Mesenchymal stem cell (in vitro differentiated cells and primary cell): ENCODE measurements around the gene SH2B3.

Source experiments
- DNase-seq: peaks from one replicate; pipeline ENCODE4 v3.0.0-alpha.2; 2013
- H2AFZ ChIP-seq: one replicate; pipeline ENCODE4 v1.6.1; 2013; ENCODE audit warnings: low read depth, mild to moderate bottlenecking, control low read depth, inconsistent platforms, low read length, moderate library complexity
- H2AK5ac ChIP-seq: 2 replicates; pipeline ENCODE4 v1.6.1; 2013; ENCODE audit warnings: low read length, moderate library complexity, mild to moderate bottlenecking, inconsistent platforms; ENCODE audit not compliant: severe bottlenecking
- H2BK120ac ChIP-seq: one replicate; pipeline ENCODE4 v1.6.1; 2013; ENCODE audit warnings: low read depth, mild to moderate bottlenecking, inconsistent platforms, low read length, moderate library complexity
- H2BK12ac ChIP-seq, 2 experiments: one replicate each; pipeline ENCODE4 v1.6.1; 2013; ENCODE audit warnings: inconsistent platforms in 2 of 2, low read length in 2 of 2, mild to moderate bottlenecking in 2 of 2, moderate library complexity in 2 of 2, control low read depth in 1 of 2
- H2BK15ac ChIP-seq: one replicate; pipeline ENCODE4 v1.6.1; 2013; ENCODE audit warnings: mild to moderate bottlenecking, low read depth, inconsistent platforms; ENCODE audit not compliant: poor library complexity, severe bottlenecking
- H2BK5ac ChIP-seq: 2 replicates; pipeline ENCODE4 v1.6.1; 2013; ENCODE audit warnings: low read depth, mild to moderate bottlenecking, low read length, control low read depth, inconsistent platforms; ENCODE audit not compliant: poor library complexity, severe bottlenecking
- H3K14ac ChIP-seq, 2 experiments: one replicate each; pipeline ENCODE4 v1.6.1; 2013; ENCODE audit warnings: inconsistent platforms in 2 of 2, low read length in 2 of 2, control low read depth in 1 of 2, mild to moderate bottlenecking in 1 of 2, moderate library complexity in 1 of 2
- H3K18ac ChIP-seq, 2 experiments: one replicate each; pipeline ENCODE4 v1.6.1; 2013; ENCODE audit warnings: inconsistent platforms in 2 of 2, low read length in 2 of 2, control low read depth in 1 of 2, low read depth in 1 of 2, mild to moderate bottlenecking in 1 of 2
- H3K23ac ChIP-seq, 2 experiments: one replicate each; pipeline ENCODE4 v1.6.1; 2013; ENCODE audit warnings: inconsistent platforms in 2 of 2, low read length in 2 of 2, mild to moderate bottlenecking in 2 of 2, moderate library complexity in 2 of 2, control low read depth in 1 of 2
- H3K27ac ChIP-seq: 2 replicates; pipeline ENCODE4 v1.5.1; 2013; ENCODE audit warnings: mild to moderate bottlenecking, moderate library complexity, low read length, control low read depth, inconsistent platforms; ENCODE audit not compliant: poor library complexity, severe bottlenecking
- H3K27me3 ChIP-seq, 2 experiments: 2 replicates each; pipeline versions ENCODE4 v1.6.1 to v1.7.0; 2013; ENCODE audit warnings: low read length in 2 of 2, mild to moderate bottlenecking in 2 of 2, moderate library complexity in 2 of 2, control low read depth in 1 of 2, inconsistent platforms in 1 of 2; ENCODE audit not compliant: control insufficient read depth in 1 of 2, insufficient read depth in 1 of 2
- H3K36me3 ChIP-seq, 2 experiments: 2 replicates each; pipeline versions ENCODE4 v1.6.1 to v1.7.0; 2013; ENCODE audit warnings: low read length in 2 of 2, control low read depth in 1 of 2, inconsistent platforms in 1 of 2, low read depth in 1 of 2, mild to moderate bottlenecking in 1 of 2; ENCODE audit not compliant: insufficient read depth in 2 of 2, control insufficient read depth in 1 of 2
- H3K4ac ChIP-seq, 2 experiments: one replicate each; pipeline ENCODE4 v1.6.1; 2013; ENCODE audit warnings: inconsistent platforms in 2 of 2, low read length in 2 of 2, mild to moderate bottlenecking in 2 of 2, moderate library complexity in 2 of 2, control low read depth in 1 of 2, low read depth in 1 of 2
- H3K4me1 ChIP-seq: 2 replicates; pipeline ENCODE4 v1.6.1; 2013; ENCODE audit warnings: low read depth, low read length, control low read depth; ENCODE audit not compliant: control insufficient read depth, insufficient read depth
- H3K4me2 ChIP-seq: 2 replicates; pipeline ENCODE4 v1.6.1; 2013; ENCODE audit warnings: low read length, mild to moderate bottlenecking, inconsistent platforms; ENCODE audit not compliant: poor library complexity, severe bottlenecking
- H3K4me3 ChIP-seq, 2 experiments: 2 replicates each; pipeline versions ENCODE4 v1.5.1 to v1.7.0; 2013; ENCODE audit warnings: low read length in 2 of 2, mild to moderate bottlenecking in 2 of 2, control low read depth in 1 of 2, low read depth in 1 of 2; ENCODE audit not compliant: insufficient read depth in 1 of 2
- H3K79me1 ChIP-seq: replicated peaks from 2 replicates; pipeline ENCODE4 v1.6.1; 2013; ENCODE audit warnings: mild to moderate bottlenecking, control low read depth, low read length, inconsistent platforms; ENCODE audit not compliant: poor library complexity, severe bottlenecking
- H3K9ac ChIP-seq: 2 replicates; pipeline ENCODE4 v1.7.0; 2013; ENCODE audit warnings: mild to moderate bottlenecking, low read length, moderate library complexity
- H3K9me3 ChIP-seq: 2 replicates; pipeline ENCODE4 v1.7.0; 2013; ENCODE audit warnings: mild to moderate bottlenecking, low read length; ENCODE audit not compliant: control insufficient read depth
- H4K8ac ChIP-seq: one replicate; pipeline ENCODE4 v1.6.1; 2013; ENCODE audit warnings: inconsistent platforms, mild to moderate bottlenecking, low read length, moderate library complexity
- H4K91ac ChIP-seq: one replicate; pipeline ENCODE4 v1.6.1; 2013; ENCODE audit warnings: mild to moderate bottlenecking, low read length, inconsistent platforms
- WGBS: methylation state at CpG from one replicate; pipeline ENCODE4 v1.1.7; 2013; ENCODE audit warnings: mixed read lengths; 5-methylcytosine and 5-hydroxymethylcytosine counted together

The SH2B3 gene

DNA sequence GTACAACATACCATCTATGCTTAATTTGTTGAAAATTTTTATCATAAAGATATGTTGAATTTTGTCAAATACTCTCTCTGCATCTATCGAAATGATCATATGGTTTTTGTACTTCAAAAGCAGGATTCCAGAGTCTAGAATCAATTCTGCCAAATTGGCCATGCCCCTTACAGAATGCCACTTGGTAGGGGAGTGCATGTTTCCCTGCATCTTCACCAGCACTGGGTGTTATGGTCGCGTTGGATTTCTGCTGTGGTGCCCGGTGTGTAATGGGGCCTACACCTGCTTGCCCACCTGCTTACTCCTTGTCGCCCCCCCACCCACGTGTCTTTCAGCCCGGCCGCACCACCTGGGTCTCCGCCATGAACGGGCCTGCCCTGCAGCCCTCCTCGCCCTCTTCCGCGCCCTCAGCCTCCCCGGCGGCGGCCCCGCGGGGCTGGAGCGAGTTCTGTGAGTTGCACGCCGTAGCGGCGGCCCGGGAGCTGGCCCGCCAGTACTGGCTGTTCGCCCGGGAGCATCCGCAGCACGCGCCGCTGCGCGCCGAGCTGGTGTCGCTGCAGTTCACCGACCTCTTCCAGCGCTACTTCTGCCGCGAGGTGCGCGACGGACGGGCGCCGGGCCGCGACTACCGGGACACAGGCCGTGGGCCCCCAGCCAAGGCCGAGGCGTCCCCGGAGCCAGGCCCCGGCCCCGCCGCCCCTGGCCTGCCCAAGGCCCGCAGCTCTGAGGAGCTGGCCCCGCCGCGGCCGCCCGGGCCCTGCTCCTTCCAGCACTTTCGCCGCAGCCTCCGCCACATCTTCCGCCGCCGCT, 12.3 kb downstream of the SH2B3 start:
- Histone ChIP-seq H2BK15ac (no peak overlapping the region), H2AFZ (no peak overlapping the region), H3K14ac (no peak overlapping the region), H3K4me2 (no peak overlapping the region), H3K27me3 (no peaks in the 10 kb centered on the region), H4K8ac (peak overlapping the region; percentile 38), H2AK5ac (no peak overlapping the region), H3K18ac (no peak overlapping the region), H4K91ac (no peak overlapping the region), H2BK120ac (no peak overlapping the region), H3K9me3 (no peaks in the 10 kb centered on the region), H3K9ac (no peak overlapping the region), H2BK12ac (no peak overlapping the region), H3K4me3 (no peak overlapping the region), H3K23ac (no peak overlapping the region), H3K4me1 (peaks cover 25% of the 10 kb centered on the region), H3K27ac (no peak overlapping the region), H3K4ac (no peak overlapping the region), H3K79me1 (no peaks in the 10 kb centered on the region), H2BK5ac (no peak overlapping the region), H3K36me3 (peaks cover 43 to 49% of the 10 kb centered on the region in 2 experiments)
- 98% methylated on average over 67 of the region's 67 CpGs for WGBS
- no peak for DNase-seq

DNA sequence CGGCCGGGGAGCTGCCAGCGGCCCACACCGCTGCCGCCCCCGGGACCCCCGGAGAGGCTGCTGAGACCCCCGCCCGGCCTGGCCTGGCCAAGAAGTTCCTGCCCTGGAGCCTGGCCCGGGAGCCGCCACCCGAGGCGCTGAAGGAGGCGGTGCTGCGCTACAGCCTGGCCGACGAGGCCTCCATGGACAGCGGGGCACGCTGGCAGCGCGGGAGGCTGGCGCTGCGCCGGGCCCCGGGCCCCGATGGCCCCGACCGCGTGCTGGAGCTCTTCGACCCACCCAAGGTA, 12.8 kb downstream of the SH2B3 start:
- Histone ChIP-seq H2AK5ac (no peak overlapping the region), H3K4me3 (no peak overlapping the region), H4K91ac (no peak overlapping the region), H3K36me3 (peaks cover 43 to 49% of the 10 kb centered on the region in 2 experiments), H2BK12ac (no peak overlapping the region), H2BK5ac (no peak overlapping the region), H3K18ac (peak overlapping the region; percentile 22 to 25), H3K4me1 (peaks cover 22% of the 10 kb centered on the region), H3K9me3 (no peaks in the 10 kb centered on the region), H3K4ac (no peak overlapping the region), H2AFZ (no peak overlapping the region), H2BK120ac (no peak overlapping the region), H3K79me1 (no peaks in the 10 kb centered on the region), H3K27me3 (no peaks in the 10 kb centered on the region), H3K4me2 (no peak overlapping the region), H3K9ac (no peak overlapping the region), H3K23ac (no peak overlapping the region), H4K8ac (no peak overlapping the region), H3K14ac (no peak overlapping the region), H2BK15ac (no peak overlapping the region), H3K27ac (no peak overlapping the region)
- WGBS: 97% methylated on average over 30 of the region's 30 CpGs
- DNase-seq: no peak

DNA sequence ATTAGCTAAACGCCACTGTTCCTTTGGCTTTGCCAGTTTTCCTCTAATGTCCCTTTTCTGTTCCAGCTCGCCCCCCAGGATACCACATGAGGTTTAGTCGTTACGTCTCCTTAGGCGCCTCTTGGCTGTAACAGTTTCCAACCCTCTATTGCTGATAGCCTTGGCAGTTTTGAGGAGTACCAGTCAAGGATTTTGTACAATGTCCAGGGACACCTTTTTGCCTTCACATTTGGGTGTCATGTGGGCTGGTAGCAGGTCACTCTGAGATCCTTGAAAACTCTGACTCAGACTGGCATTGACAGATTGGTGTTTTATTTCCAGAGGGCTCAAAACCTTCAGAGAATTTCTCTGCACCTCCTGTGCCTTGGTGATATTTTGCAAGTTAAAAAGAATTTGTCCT, 14.1 kb downstream of the SH2B3 start:
- H3K4me3 ChIP-seq: no peak overlapping the region
- H3K4me1 ChIP-seq: peaks cover 20% of the 10 kb centered on the region
- H2BK12ac ChIP-seq: no peak overlapping the region
- no peak overlapping the region for H3K18ac ChIP-seq
- no peak overlapping the region for H2AFZ ChIP-seq
- H3K9ac ChIP-seq: no peak overlapping the region
- no peak overlapping the region for H3K4ac ChIP-seq
- H2BK120ac ChIP-seq: no peak overlapping the region
- H2BK5ac ChIP-seq: no peak overlapping the region
- no peak overlapping the region for H3K27ac ChIP-seq
- DNase-seq: no peak
- H2AK5ac ChIP-seq: no peak overlapping the region
- no peak overlapping the region for H3K4me2 ChIP-seq
- no peak overlapping the region for H4K8ac ChIP-seq
- H3K14ac ChIP-seq: no peak overlapping the region
- no peak overlapping the region for H2BK15ac ChIP-seq
- H3K23ac ChIP-seq: no peak overlapping the region
- no peak overlapping the region for H4K91ac ChIP-seq
- WGBS: 97% methylated on average over 5 of the region's 5 CpGs
- no peaks in the 10 kb centered on the region for H3K9me3 ChIP-seq
- H3K36me3 ChIP-seq: peaks cover 43 to 52% of the 10 kb centered on the region in 2 experiments
- H3K79me1 ChIP-seq: no peaks in the 10 kb centered on the region
- H3K27me3 ChIP-seq: no peaks in the 10 kb centered on the region

DNA sequence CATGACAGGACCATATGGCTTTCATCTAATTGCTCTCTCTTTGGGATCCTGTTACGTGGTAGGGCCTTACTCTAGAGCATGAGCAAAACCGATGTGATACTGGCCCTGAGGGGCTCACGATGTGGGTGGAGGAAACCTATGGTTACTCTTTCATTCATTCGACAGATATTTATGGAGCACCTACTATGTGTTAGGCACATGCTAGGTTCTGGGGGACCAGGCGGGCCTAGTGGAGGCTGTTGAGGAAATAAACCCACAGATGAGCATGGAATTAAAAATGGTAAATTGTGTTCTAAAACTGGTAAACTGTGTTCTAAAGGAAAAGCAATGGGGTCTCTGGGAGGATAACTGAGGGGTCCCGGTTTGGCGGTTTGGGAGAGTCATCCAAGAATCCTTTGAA, 14.8 kb downstream of the SH2B3 start:
- no peak overlapping the region for H2AFZ ChIP-seq
- no peak overlapping the region for H3K23ac ChIP-seq
- H3K79me1 ChIP-seq: no peaks in the 10 kb centered on the region
- 96% methylated on average over 7 of the region's 7 CpGs for WGBS
- H3K9ac ChIP-seq: no peak overlapping the region
- H3K27ac ChIP-seq: peak overlapping the region; percentile 6
- peak overlapping the region; percentile 4 for H2AK5ac ChIP-seq
- no peak overlapping the region for H2BK120ac ChIP-seq
- peaks cover 43 to 53% of the 10 kb centered on the region in 2 experiments for H3K36me3 ChIP-seq
- H2BK12ac ChIP-seq: no peak overlapping the region
- no peaks in the 10 kb centered on the region for H3K9me3 ChIP-seq
- H3K4me3 ChIP-seq: no peak overlapping the region
- no peak overlapping the region for H3K4ac ChIP-seq
- DNase-seq: no peak
- H3K4me1 ChIP-seq: peaks cover 21% of the 10 kb centered on the region
- H4K91ac ChIP-seq: no peak overlapping the region
- H2BK5ac ChIP-seq: no peak overlapping the region
- H4K8ac ChIP-seq: no peak overlapping the region
- no peak overlapping the region for H3K4me2 ChIP-seq
- H3K27me3 ChIP-seq: no peaks in the 10 kb centered on the region
- no peak overlapping the region for H3K18ac ChIP-seq
- H3K14ac ChIP-seq: no peak overlapping the region
- H2BK15ac ChIP-seq: no peak overlapping the region
